Fibroblast of lung (primary cell): ENCODE results near the gene FEM1C. TPM values are rescaled to one million over a fixed set of nuclear protein-coding genes. Genes with fewer than 3 reads are reported as not detected.

Experiments used
- DNase-seq, 2 donors: peaks; one replicate each; pipeline versions ENCODE4 v3.0.0 to v3.0.0-alpha.2; 2010; ENCODE audit warnings: low read depth in 2 of 2
- H2AFZ ChIP-seq: 2 replicates; pipeline ENCODE4 v1.5.1; 2012; ENCODE audit warnings: low read length, control low read depth, inconsistent platforms
- H3K27ac ChIP-seq: 2 replicates; pipeline ENCODE4 v1.5.1; 2011; ENCODE audit warnings: low read length, control low read depth; ENCODE audit not compliant: insufficient read depth
- H3K27me3 ChIP-seq: 2 replicates; pipeline ENCODE4 v1.5.1; 2011; ENCODE audit warnings: mild to moderate bottlenecking, low read length; ENCODE audit not compliant: control insufficient read depth, insufficient read depth
- H3K36me3 ChIP-seq: 2 replicates; pipeline ENCODE4 v1.5.1; 2011; ENCODE audit warnings: low read length; ENCODE audit not compliant: control insufficient read depth, insufficient read depth
- H3K4me1 ChIP-seq: 2 replicates; pipeline ENCODE4 v1.5.1; 2011; ENCODE audit warnings: low read length; ENCODE audit not compliant: control insufficient read depth, insufficient read depth; ENCODE audit errors: extremely low read depth
- H3K4me2 ChIP-seq: 2 replicates; pipeline ENCODE4 v1.5.1; 2011; ENCODE audit warnings: low read length, control low read depth; ENCODE audit not compliant: insufficient read depth; ENCODE audit errors: extremely low read depth
- H3K4me3 ChIP-seq, 4 experiments: fragments of 200-600 bp in 1 of 4; sonication (generic) in 1 of 4; replicated peaks in 1 of 4; 2 replicates each; pipeline ENCODE4 v1.5.1; 2011 to 2016; ENCODE audit warnings: low read length in 4 of 4, low read depth in 3 of 4, mild to moderate bottlenecking in 3 of 4, control low read depth in 2 of 4, inconsistent platforms in 1 of 4, mixed read lengths in 1 of 4; ENCODE audit not compliant: insufficient read depth in 1 of 4; ENCODE audit errors: control extremely low read depth in 1 of 4
- H3K79me2 ChIP-seq: 2 replicates; pipeline ENCODE4 v1.5.1; 2012; ENCODE audit warnings: mild to moderate bottlenecking, low read length, inconsistent platforms; ENCODE audit not compliant: control insufficient read depth, insufficient read depth
- H3K9ac ChIP-seq: 2 replicates; pipeline ENCODE4 v1.5.1; 2011; ENCODE audit warnings: mild to moderate bottlenecking, low read length, control low read depth; ENCODE audit not compliant: insufficient read depth
- H3K9me3 ChIP-seq: 2 replicates; pipeline ENCODE4 v1.5.1; 2012; ENCODE audit warnings: low read depth, low read length; ENCODE audit not compliant: control insufficient read depth, insufficient read depth
- H4K20me1 ChIP-seq: 2 replicates; pipeline ENCODE4 v1.5.1; 2011; ENCODE audit warnings: low read length; ENCODE audit not compliant: control insufficient read depth, insufficient read depth; ENCODE audit errors: extremely low read depth
- EZH2 ChIP-seq: IDR thresholded peaks from 2 replicates; pipeline ENCODE4 v1.5.1; 2012; ENCODE audit warnings: low read length, control low read depth, mild to moderate bottlenecking; ENCODE audit errors: missing control alignments
- polyA plus RNA-seq, 2 donors: library from polyadenylated mRNA; depleted of rRNA in 1 of 2; stranded (reverse) in 1 of 2; unstranded in 1 of 2; fragments of >200 nt; gene quantifications; 2 replicates each; pipeline ENCODE4 v1.2.1, GENCODE V29; 2011 to 2012; ENCODE audit warnings: missing spikeins in 1 of 2
- total RNA-seq: library from RNA; depleted of rRNA; stranded (reverse); fragments of >200 nt; gene quantifications from 2 replicates; pipeline ENCODE4 v1.2.1, GENCODE V29; 2014
- TF ChIP-seq, protein P1 (sequence below), 2 donors: IDR thresholded peaks in 1 of 2; conservative IDR thresholded peaks in 1 of 2; 1 replicate in 1 of 2; 2 replicates in 1 of 2; pipeline ENCODE4 v1.5.1; 2011 to 2012; ENCODE audit warnings: low read length in 2 of 2, control low read depth in 1 of 2, inconsistent platforms in 1 of 2, low read depth in 1 of 2, mild to moderate bottlenecking in 1 of 2

Gene FEM1C
- total and polyA plus RNA-seq, 2 donors (not counting 1 experiment from before 2014, with no cell fraction given): 26.4 to 53.2 TPM

DNA sequence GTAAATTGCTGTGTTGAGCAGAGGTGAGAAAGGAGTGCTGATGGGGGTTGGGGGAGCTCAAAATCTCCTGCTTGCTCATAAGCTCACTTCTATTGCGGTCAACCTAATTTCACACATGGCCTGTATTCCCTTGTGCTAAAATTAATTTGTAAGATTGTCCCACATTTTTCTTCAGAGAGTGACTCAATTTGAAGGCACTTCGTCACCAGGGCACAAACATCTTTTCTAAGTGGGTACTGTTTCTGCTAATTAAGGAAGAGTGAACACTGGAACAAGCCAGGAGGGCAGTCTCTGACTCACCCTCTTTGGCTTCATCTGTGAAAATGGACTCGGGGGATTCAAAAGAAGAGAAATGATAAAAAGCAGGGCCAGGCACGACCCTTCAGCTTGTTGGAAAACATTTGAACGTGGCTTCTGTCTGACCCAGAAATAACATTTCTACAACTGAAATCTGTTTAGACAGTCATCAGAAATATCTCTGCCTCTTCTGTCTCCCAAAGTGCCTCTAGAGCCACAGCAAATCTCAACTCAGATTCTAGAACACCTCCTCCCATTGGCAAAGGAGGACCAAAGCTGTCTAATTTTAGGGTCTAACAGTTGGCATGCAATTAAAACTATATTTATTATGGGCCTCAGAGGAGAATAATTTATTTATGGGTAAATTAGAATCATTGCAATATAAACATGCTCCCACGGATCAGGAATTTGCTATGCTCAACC lies 49.8 kb downstream of the FEM1C start:
- Histone ChIP-seq H2AFZ (no peak overlapping the region), H4K20me1 (no peaks in the 10 kb centered on the region), H3K4me3 (no peak overlapping the region), H3K4me1 (no peaks in the 10 kb centered on the region), H3K27ac (no peak overlapping the region), H3K36me3 (no peaks in the 10 kb centered on the region), H3K79me2 (no peaks in the 10 kb centered on the region), H3K4me2 (no peak overlapping the region), H3K27me3 (no peaks in the 10 kb centered on the region), H3K9ac (no peak overlapping the region), H3K9me3 (no peaks in the 10 kb centered on the region)
- TF ChIP-seq, protein P1, sequence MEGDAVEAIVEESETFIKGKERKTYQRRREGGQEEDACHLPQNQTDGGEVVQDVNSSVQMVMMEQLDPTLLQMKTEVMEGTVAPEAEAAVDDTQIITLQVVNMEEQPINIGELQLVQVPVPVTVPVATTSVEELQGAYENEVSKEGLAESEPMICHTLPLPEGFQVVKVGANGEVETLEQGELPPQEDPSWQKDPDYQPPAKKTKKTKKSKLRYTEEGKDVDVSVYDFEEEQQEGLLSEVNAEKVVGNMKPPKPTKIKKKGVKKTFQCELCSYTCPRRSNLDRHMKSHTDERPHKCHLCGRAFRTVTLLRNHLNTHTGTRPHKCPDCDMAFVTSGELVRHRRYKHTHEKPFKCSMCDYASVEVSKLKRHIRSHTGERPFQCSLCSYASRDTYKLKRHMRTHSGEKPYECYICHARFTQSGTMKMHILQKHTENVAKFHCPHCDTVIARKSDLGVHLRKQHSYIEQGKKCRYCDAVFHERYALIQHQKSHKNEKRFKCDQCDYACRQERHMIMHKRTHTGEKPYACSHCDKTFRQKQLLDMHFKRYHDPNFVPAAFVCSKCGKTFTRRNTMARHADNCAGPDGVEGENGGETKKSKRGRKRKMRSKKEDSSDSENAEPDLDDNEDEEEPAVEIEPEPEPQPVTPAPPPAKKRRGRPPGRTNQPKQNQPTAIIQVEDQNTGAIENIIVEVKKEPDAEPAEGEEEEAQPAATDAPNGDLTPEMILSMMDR (conservative IDR thresholded peaks at IDR 0.05 in 1 of 2, IDR thresholded peaks at IDR 0.05 in 1 of 2; ENCODE audit: low read depth in 1 of 2, low read length in 2 of 2): no peak
- TF ChIP-seq EZH2: no peak
- peak in 1 of 2 donors; percentile 69 for DNase-seq

DNA sequence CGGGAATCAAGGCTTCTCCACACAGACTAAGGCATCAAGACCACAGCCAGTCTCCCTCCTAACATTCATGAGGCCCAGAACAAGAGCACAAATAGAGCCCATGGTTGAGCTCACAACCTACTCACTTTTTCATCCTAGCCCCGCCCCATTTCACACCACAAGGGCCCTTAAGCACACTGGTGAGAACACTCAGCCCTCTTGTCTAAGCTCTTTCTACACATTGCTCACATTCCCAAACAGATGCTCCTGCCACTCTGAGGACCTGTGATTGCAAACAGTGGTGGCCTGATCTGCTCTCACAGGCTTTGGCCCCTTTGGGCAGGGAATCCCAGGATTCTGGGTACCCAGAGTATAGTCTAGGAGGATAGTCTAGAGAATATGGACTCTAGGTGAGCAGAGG lies 54.0 kb downstream of the FEM1C start:
- H3K4me3 ChIP-seq: no peak overlapping the region
- no peak overlapping the region for H2AFZ ChIP-seq
- no peak for DNase-seq
- H3K36me3 ChIP-seq: no peaks in the 10 kb centered on the region
- no peaks in the 10 kb centered on the region for H3K4me1 ChIP-seq
- no peaks in the 10 kb centered on the region for H4K20me1 ChIP-seq
- no peaks in the 10 kb centered on the region for H3K79me2 ChIP-seq
- no peak overlapping the region for H3K9ac ChIP-seq
- H3K27me3 ChIP-seq: no peaks in the 10 kb centered on the region
- H3K4me2 ChIP-seq: no peak overlapping the region
- no peak overlapping the region for H3K27ac ChIP-seq
- H3K9me3 ChIP-seq: no peaks in the 10 kb centered on the region
- TF ChIP-seq EZH2: no peak
- TF ChIP-seq, protein P1 (conservative IDR thresholded peaks at IDR 0.05 in 1 of 2, IDR thresholded peaks at IDR 0.05 in 1 of 2; ENCODE audit: low read depth in 1 of 2, low read length in 2 of 2): no peak

DNA sequence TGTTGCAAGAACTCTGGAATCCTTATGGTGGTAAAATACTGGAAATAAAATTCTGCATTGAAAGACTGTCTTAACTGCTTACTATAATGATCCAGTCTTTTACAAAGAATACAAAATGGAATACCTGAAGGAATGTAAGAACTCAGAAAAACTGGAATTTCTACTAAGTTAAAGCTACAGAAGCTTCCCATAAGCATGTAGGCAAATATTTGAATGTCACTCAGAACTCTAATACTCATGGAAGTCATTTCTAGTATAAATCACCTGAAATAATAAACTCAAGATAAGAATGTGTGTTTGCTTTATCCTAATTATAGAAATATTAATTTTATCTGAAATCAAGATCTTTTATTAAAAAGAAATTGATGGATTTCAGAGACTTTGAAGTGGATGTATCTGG lies 54.8 kb downstream of the FEM1C start:
- H2AFZ ChIP-seq: no peak overlapping the region
- no peaks in the 10 kb centered on the region for H4K20me1 ChIP-seq
- no peak overlapping the region for H3K4me3 ChIP-seq
- H3K27me3 ChIP-seq: no peaks in the 10 kb centered on the region
- no peaks in the 10 kb centered on the region for H3K36me3 ChIP-seq
- no peaks in the 10 kb centered on the region for H3K79me2 ChIP-seq
- TF ChIP-seq, protein P1 (conservative IDR thresholded peaks at IDR 0.05 in 1 of 2, IDR thresholded peaks at IDR 0.05 in 1 of 2; ENCODE audit: low read depth in 1 of 2, low read length in 2 of 2): no peak
- TF ChIP-seq EZH2: no peak
- no peaks in the 10 kb centered on the region for H3K9me3 ChIP-seq
- H3K27ac ChIP-seq: no peak overlapping the region
- H3K9ac ChIP-seq: no peak overlapping the region
- no peaks in the 10 kb centered on the region for H3K4me1 ChIP-seq
- H3K4me2 ChIP-seq: no peak overlapping the region
- no peak for DNase-seq
